HEK293T (cell line): ENCODE measurements around the gene RLBP1.

Source experiments
- FOXM1 ChIP-seq: fragments of 450-650 bp; IDR thresholded peaks from 2 replicates; pipeline ENCODE4 v1.6.1; 2017; ENCODE audit warnings: mild to moderate bottlenecking, borderline replicate concordance
- PKNOX1 ChIP-seq: fragments of 450-650 bp; IDR thresholded peaks from 2 replicates; pipeline ENCODE4 v1.6.1; 2016
- SP1 ChIP-seq: fragments of 450-650 bp; IDR thresholded peaks from 2 replicates; pipeline ENCODE4 v1.6.1; 2017
- SUZ12 ChIP-seq: fragments of 450-650 bp; IDR thresholded peaks from 2 replicates; pipeline ENCODE4 v1.6.1; 2016; ENCODE audit warnings: mild to moderate bottlenecking
- TARDBP ChIP-seq: fragments of 450-650 bp; IDR thresholded peaks from 2 replicates; pipeline ENCODE4 v1.6.1; 2016

GRCh38 chr15:89186803-89187202, 34.6 kb downstream of the RLBP1 start:
- no peak for TF ChIP-seq SP1
- no peak for TF ChIP-seq PKNOX1
- TF ChIP-seq SUZ12 = no peak
- TF ChIP-seq FOXM1 = no peak
- no peak for TF ChIP-seq TARDBP
